Rectal smooth muscle tissue (tissue), 1 donor: ENCODE data around the gene SMAGP.
"Not testable (repeated sequence)": the region's sequence is repeated elsewhere in the genome, so short reads cannot be mapped to it uniquely, and the experiment has no call there.

Experiments used
- H3K27ac ChIP-seq: one replicate; pipeline ENCODE4 v1.7.0; 2013; ENCODE audit warnings: low read depth, low read length, inconsistent platforms
- H3K27me3 ChIP-seq: one replicate; pipeline ENCODE4 v1.7.0; 2013; ENCODE audit warnings: low read length; ENCODE audit not compliant: control insufficient read depth, insufficient read depth
- H3K36me3 ChIP-seq: one replicate; pipeline ENCODE4 v1.7.0; 2013; ENCODE audit warnings: low read length; ENCODE audit not compliant: control insufficient read depth, insufficient read depth
- H3K4me1 ChIP-seq: one replicate; pipeline ENCODE4 v1.7.0; 2013; ENCODE audit warnings: low read length; ENCODE audit not compliant: control insufficient read depth, insufficient read depth
- H3K4me3 ChIP-seq: one replicate; pipeline ENCODE4 v1.7.0; 2013; ENCODE audit warnings: low read length
- H3K9ac ChIP-seq: one replicate; pipeline ENCODE4 v1.7.0; 2013; ENCODE audit warnings: low read length

Gene SMAGP

GRCh38 chr12:51229116-51229809 is 41.0 kb downstream of the SMAGP start:
- Histone ChIP-seq H3K4me3 (no peak overlapping the region), H3K9ac (no peak overlapping the region), H3K27me3 (no peaks in the 10 kb centered on the region), H3K27ac (no peak overlapping the region), H3K36me3 (no peaks in the 10 kb centered on the region), H3K4me1 (no peaks in the 10 kb centered on the region)

DNA sequence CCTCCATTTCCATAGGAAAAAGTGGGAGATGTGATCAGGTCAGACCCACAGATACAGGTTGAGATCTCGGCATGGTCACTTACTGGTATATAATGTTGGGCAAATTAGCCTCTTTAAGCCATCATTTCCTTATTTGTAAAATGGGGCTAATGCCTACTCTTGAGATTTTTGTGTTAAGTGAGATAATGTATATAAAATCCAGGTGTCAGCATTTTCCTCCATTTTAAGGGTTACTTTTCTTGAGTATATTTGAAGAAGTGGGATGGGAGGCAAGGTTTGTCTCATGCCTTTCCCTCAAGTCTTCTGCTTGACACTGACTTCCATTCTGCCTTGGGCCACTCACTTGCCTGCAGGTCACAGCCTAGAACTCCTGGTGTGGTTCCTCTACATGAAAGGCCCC is 42.3 kb downstream of the SMAGP start:
- no peaks in the 10 kb centered on the region for H3K4me1 ChIP-seq
- H3K27me3 ChIP-seq, result no peaks in the 10 kb centered on the region
- no peak overlapping the region for H3K27ac ChIP-seq
- H3K9ac ChIP-seq, result no peak overlapping the region
- no peaks in the 10 kb centered on the region for H3K36me3 ChIP-seq
- H3K4me3 ChIP-seq, result no peak overlapping the region

DNA sequence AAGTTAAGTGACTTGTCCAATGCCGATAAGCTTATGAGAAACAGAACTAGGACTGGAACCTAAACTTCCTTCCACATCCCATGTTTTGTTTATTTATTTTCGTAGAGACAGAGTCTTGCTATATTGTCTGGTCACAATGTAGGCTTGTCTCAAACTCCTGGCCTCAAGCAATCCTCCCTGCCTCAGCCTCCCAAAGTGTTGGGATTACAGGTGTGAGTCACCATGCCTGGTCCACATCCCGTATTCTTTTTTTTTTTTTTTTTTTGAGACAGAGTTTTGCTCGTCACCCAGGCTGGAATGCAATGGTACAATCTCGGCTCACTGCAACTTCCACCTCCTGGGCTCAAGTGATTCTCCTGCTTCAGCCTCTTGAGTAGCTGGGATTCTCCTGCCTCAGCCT is 43.1 kb downstream of the SMAGP start:
- not testable (repeated sequence) for H3K4me1 ChIP-seq

GRCh38 chr12:51225771-51226170 is 44.4 kb downstream of the SMAGP start:
- H3K9ac ChIP-seq, result no peak overlapping the region
- no peak overlapping the region for H3K4me3 ChIP-seq
- no peaks in the 10 kb centered on the region for H3K36me3 ChIP-seq
- H3K27me3 ChIP-seq, result no peaks in the 10 kb centered on the region
- no peak overlapping the region for H3K27ac ChIP-seq
- H3K4me1 ChIP-seq, result no peaks in the 10 kb centered on the region

More for the DNA sequence above, 43.1 kb downstream of the SMAGP start:
- H3K27me3 ChIP-seq, H3K4me3 ChIP-seq, H3K9ac ChIP-seq, H3K36me3 ChIP-seq, H3K27ac ChIP-seq: not testable (repeated sequence)

DNA sequence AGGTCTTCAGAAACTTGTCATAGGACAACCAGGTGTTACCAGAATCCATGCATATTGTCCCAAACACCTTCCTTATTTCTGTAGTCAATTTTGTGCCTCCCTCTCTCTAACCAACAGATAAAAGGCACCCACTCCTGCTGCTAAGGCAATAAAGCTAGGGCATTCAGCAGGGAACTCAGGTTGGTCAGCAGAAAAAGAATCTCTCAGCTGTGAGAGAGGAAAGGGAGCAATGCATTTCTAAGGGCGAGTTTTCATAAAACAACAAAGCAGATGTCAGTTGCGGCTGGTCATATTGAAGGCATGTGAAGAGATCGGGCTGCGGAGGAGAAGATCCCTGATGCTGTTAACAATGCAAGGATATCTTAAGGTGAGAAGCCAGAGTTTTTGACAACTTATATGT is 45.0 kb downstream of the SMAGP start:
- no peaks in the 10 kb centered on the region for H3K4me1 ChIP-seq
- no peaks in the 10 kb centered on the region for H3K27me3 ChIP-seq
- no peak overlapping the region for H3K4me3 ChIP-seq
- H3K36me3 ChIP-seq, result no peaks in the 10 kb centered on the region
- no peak overlapping the region for H3K27ac ChIP-seq
- H3K9ac ChIP-seq, result no peak overlapping the region

- H3K36me3 ChIP-seq, result no peaks in the 10 kb centered on the region
- no peak overlapping the region for H3K4me3 ChIP-seq
- no peak overlapping the region for H3K27ac ChIP-seq
- no peak overlapping the region for H3K9ac ChIP-seq
- H3K4me1 ChIP-seq, result no peaks in the 10 kb centered on the region
- H3K27me3 ChIP-seq, result no peaks in the 10 kb centered on the region
Observed at GRCh38 chr12:51224625-51225024, 45.6 kb downstream of the SMAGP start.

DNA sequence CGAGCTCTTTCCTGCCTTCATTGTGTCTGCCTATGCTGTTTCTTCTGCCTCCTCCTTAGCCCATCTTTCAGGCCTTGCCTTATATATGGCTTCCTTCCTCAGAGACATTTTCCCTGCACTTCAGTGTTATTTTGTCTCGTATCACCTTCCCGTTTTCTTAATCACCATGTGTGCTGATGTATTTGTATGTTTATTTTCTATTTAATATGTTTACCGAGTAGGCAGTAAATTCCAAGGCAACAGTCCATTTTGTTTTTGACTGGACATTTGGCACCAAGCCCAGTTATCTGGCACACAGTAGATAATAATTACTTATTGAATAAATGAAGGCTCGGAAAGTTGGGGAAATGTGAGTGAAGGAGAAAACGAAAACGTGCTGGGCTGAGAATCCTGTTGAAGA is 47.8 kb downstream of the SMAGP start:
- no peak overlapping the region for H3K4me3 ChIP-seq
- H3K4me1 ChIP-seq, result peaks cover 8% of the 10 kb centered on the region
- H3K9ac ChIP-seq, result no peak overlapping the region
- H3K36me3 ChIP-seq, result no peaks in the 10 kb centered on the region
- no peak overlapping the region for H3K27ac ChIP-seq
- H3K27me3 ChIP-seq, result no peaks in the 10 kb centered on the region

- not testable (repeated sequence) for H3K27me3 ChIP-seq, H3K4me3 ChIP-seq, H3K9ac ChIP-seq, H3K36me3 ChIP-seq, H3K27ac ChIP-seq
- H3K4me1 ChIP-seq, result peaks cover 13% of the 10 kb centered on the region
Observed at GRCh38 chr12:51219857-51220256, 50.4 kb downstream of the SMAGP start.

DNA sequence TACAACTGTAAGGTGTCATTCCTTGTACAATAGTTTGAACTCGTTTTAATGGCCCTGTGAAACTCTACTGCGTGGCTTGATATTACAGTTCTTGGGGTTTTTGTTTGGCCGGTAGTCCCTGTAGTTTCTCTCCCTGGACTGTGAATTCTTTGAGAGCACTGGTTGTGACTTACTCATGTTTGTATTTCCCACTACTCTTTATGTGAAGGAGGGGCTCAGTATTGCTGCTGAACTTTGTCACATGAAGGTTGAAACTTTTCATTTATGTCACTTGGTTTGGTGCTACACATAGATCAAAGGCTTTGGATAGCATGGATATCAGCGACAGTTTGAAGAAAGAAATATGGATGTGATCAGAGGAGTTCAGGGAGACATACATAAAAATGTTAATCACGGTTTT is 50.9 kb downstream of the SMAGP start:
- Histone ChIP-seq H3K9ac (no peak overlapping the region), H3K27me3 (no peaks in the 10 kb centered on the region), H3K36me3 (no peaks in the 10 kb centered on the region), H3K4me1 (peaks cover 13% of the 10 kb centered on the region), H3K4me3 (no peak overlapping the region), H3K27ac (peak overlapping the region; percentile 23)

GRCh38 chr12:51218607-51219161 is 51.5 kb downstream of the SMAGP start:
- H3K27me3 ChIP-seq, result no peaks in the 10 kb centered on the region
- H3K27ac ChIP-seq, result peak overlapping the region; percentile 90
- no peaks in the 10 kb centered on the region for H3K36me3 ChIP-seq
- peak overlapping the region; percentile 86 for H3K9ac ChIP-seq
- peaks cover 13% of the 10 kb centered on the region for H3K4me1 ChIP-seq
- H3K4me3 ChIP-seq, result peak overlapping the region; percentile 90

DNA sequence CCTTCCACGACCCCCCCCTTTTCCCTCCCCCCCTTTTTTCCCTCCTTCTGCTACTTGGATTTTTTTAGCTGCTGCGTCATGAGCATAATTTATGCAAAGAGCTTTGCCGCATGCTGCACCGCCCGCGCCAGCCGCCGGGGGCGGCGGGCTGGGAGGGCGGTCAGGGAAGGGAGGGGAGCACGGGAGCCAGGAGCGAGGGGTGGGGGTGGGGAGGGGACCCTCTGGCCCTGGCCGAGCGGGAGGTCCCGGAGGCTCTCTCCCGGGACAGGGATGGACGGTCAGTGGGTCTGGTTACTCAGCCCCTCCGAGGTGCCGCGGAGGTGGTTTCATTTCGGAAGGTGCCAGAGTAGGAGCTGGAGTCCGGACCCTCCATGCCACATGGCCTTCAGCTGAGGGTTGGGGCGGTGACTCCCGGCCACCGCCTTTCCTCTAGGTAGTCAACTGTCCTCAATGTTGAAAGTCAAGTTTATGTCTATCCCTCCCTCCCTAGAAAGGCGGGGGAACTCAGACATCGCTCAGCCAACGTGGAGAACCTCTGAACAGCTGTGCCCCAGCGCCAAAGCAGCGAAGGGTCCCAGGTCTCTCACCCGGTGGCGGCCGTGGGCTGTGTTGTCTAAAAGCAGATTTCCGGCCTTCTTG is 52.1 kb downstream of the SMAGP start, which contains the start of gene POU6F1:
Gene POU6F1 (minus strand): TSS at position 95 of the 639 bp plus-strand sequence. CDS start 11,226 bp downstream, outside the sequence.
- H3K27ac ChIP-seq, result peak within 1 kb of the TSS; percentile 90
- peak within 1 kb of the TSS; percentile 86 for H3K9ac ChIP-seq
- peaks cover 13% of the 10 kb centered on the region for H3K4me1 ChIP-seq
- no peaks in the 10 kb centered on the region for H3K36me3 ChIP-seq
- no peaks in the 10 kb centered on the region for H3K27me3 ChIP-seq
- peak within 1 kb of the TSS; percentile 90 for H3K4me3 ChIP-seq

DNA sequence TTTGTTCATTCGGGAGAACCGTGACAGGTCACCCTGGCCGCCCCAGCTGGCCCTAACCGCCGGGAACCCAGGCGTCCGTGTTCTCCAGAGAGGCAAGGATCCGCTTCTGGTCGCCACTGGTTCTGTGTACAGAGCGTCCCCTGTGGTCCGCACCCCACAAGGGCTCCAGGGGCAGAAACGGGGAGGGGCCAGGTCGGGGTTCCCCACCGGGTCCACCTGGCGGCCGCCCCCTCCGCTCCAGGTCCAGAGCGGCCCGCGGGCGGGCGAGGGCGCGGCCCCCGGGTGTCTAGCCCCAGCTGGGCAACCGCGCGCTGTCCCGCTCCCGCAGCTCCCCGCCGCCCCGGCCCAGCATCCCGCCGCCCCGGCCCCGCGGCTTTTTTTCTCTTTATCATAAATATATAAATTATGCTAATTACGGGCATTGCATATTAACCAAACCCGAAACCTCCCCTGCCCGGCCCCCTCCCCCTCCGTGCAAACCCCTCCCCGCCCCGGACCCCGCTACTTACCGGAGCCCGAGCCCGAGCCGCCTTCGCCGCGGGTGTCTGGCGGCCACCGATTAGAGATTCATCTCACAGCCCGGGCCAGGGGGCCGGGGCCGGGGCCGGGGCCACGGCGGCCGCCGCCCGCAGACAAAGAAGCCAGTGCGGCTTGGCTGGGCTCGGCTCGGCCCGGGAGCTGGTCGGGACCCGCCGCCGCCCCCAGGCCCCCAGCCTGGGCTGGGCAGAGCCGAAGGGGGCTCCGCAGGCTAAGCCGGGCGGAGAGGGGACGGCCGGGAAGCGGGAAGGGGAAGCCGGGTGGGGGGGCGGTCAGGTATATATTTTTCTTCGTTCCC is 52.9 kb downstream of the SMAGP start:
- Histone ChIP-seq H3K4me3 (peak overlapping the region; percentile 90), H3K4me1 (peaks cover 13% of the 10 kb centered on the region), H3K27ac (peak overlapping the region; percentile 90), H3K27me3 (no peaks in the 10 kb centered on the region), H3K9ac (no peak overlapping the region), H3K36me3 (no peaks in the 10 kb centered on the region)
